Neural progenitor cell (in vitro differentiated cells): ENCODE measurements around the gene THEM5. TPM values are rescaled to one million over a fixed set of nuclear protein-coding genes. Genes with fewer than 3 reads are reported as not detected.

Experiments used
- DNase-seq: peaks from one replicate; pipeline ENCODE4 v3.0.0-alpha.2; 2016; ENCODE audit warnings: low spot score
- H2AFZ ChIP-seq: fragments of 200-600 bp; sonication (generic); replicated peaks from 2 replicates; pipeline ENCODE4 v1.6.1; 2016; ENCODE audit warnings: antibody characterized with exemption
- H3F3A ChIP-seq: fragments of 200-600 bp; sonication (generic); 2 replicates; pipeline ENCODE4 v1.6.1; 2016; ENCODE audit warnings: antibody characterized with exemption, low read depth
- H3K27ac ChIP-seq: fragments of 200-600 bp; sonication (generic); 2 replicates; pipeline ENCODE4 v1.5.1; 2016; ENCODE audit warnings: mild to moderate bottlenecking
- H3K27me3 ChIP-seq: fragments of 200-600 bp; sonication (generic); 2 replicates; pipeline ENCODE4 v1.6.1; 2016; ENCODE audit warnings: mild to moderate bottlenecking, moderate library complexity
- H3K36me3 ChIP-seq: fragments of 200-600 bp; sonication (generic); 2 replicates; pipeline ENCODE4 v1.5.1; 2016
- H3K4me1 ChIP-seq: fragments of 200-600 bp; sonication (generic); 2 replicates; pipeline ENCODE4 v1.6.1; 2016; ENCODE audit warnings: mixed run types
- H3K4me2 ChIP-seq: fragments of 200-600 bp; sonication (generic); 2 replicates; pipeline ENCODE4 v1.6.1; 2016
- H3K4me3 ChIP-seq: fragments of 200-600 bp; sonication (generic); 2 replicates; pipeline ENCODE4 v1.5.1; 2016
- H3K79me2 ChIP-seq: fragments of 200-600 bp; sonication (generic); 2 replicates; pipeline ENCODE4 v1.6.1; 2016; ENCODE audit warnings: low read depth
- H3K9ac ChIP-seq: fragments of 200-600 bp; sonication (generic); 2 replicates; pipeline ENCODE4 v1.6.1; 2016
- H3K9me3 ChIP-seq: fragments of 200-600 bp; sonication (generic); 2 replicates; pipeline ENCODE4 v1.5.1; 2016; ENCODE audit warnings: low read depth
- H4K20me1 ChIP-seq: fragments of 200-600 bp; sonication (generic); 2 replicates; pipeline ENCODE4 v1.6.1; 2016; ENCODE audit warnings: low read depth
- H3K27ac Mint-ChIP-seq: 3 replicates; pipeline ENCODE4 v1.8.0; 2021; ENCODE audit warnings: mixed read lengths
- H3K27me3 Mint-ChIP-seq: 2 replicates; pipeline ENCODE4 v1.8.0; 2022; ENCODE audit warnings: low read depth, mild to moderate bottlenecking, inconsistent platforms, moderate library complexity, mixed read lengths; ENCODE audit not compliant: insufficient read depth
- H3K36me3 Mint-ChIP-seq: 3 replicates; pipeline ENCODE4 v1.8.0; 2021; ENCODE audit warnings: mixed read lengths
- H3K4me1 Mint-ChIP-seq: 3 replicates; pipeline ENCODE4 v1.8.0; 2021; ENCODE audit warnings: mixed read lengths
- H3K4me3 Mint-ChIP-seq: 3 replicates; pipeline ENCODE4 v1.8.0; 2021; ENCODE audit warnings: mild to moderate bottlenecking, moderate library complexity, mixed read lengths
- H3K9me3 Mint-ChIP-seq: 3 replicates; pipeline ENCODE4 v1.8.0; 2020; ENCODE audit warnings: mixed read lengths
- EZH2 ChIP-seq: fragments of 200-600 bp; sonication (generic); IDR thresholded peaks from 2 replicates; pipeline ENCODE4 v1.6.1; 2017; ENCODE audit warnings: antibody characterized with exemption, mild to moderate bottlenecking, moderate library complexity
- EZH2phosphoT487 ChIP-seq: fragments of 200-600 bp; sonication (generic); IDR thresholded peaks from 2 replicates; pipeline ENCODE4 v1.6.1; 2017; ENCODE audit warnings: antibody characterized with exemption
- total RNA-seq: library from RNA; depleted of rRNA; stranded (reverse); fragments of >200 nt; gene quantifications from 2 replicates; pipeline ENCODE4 v1.2.3, GENCODE V29; 2015; ENCODE audit warnings: low replicate concordance
- TF ChIP-seq, protein P1 (sequence below): fragments of 200-600 bp; sonication (generic); IDR thresholded peaks from 2 replicates; pipeline ENCODE4 v1.5.1; 2017; ENCODE audit warnings: antibody characterized with exemption, mild to moderate bottlenecking

The THEM5 gene
- total RNA-seq, 1 donor from 2014 or later: not detected

- no peak overlapping the region for H3K27ac ChIP-seq
- peaks cover 10% of the 10 kb centered on the region for H3K27me3 Mint-ChIP-seq
- no peak for TF ChIP-seq EZH2phosphoT487
- TF ChIP-seq EZH2: no peak
- TF ChIP-seq, protein P1, sequence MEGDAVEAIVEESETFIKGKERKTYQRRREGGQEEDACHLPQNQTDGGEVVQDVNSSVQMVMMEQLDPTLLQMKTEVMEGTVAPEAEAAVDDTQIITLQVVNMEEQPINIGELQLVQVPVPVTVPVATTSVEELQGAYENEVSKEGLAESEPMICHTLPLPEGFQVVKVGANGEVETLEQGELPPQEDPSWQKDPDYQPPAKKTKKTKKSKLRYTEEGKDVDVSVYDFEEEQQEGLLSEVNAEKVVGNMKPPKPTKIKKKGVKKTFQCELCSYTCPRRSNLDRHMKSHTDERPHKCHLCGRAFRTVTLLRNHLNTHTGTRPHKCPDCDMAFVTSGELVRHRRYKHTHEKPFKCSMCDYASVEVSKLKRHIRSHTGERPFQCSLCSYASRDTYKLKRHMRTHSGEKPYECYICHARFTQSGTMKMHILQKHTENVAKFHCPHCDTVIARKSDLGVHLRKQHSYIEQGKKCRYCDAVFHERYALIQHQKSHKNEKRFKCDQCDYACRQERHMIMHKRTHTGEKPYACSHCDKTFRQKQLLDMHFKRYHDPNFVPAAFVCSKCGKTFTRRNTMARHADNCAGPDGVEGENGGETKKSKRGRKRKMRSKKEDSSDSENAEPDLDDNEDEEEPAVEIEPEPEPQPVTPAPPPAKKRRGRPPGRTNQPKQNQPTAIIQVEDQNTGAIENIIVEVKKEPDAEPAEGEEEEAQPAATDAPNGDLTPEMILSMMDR: no peak
These were observed 36.2 kb downstream of the THEM5 start for GRCh38 chr1:151817353-151817730.

GRCh38 chr1:151816548-151817352 is 36.8 kb downstream of the THEM5 start:
- Histone ChIP-seq H3K9ac (no peak overlapping the region), H2AFZ (no peak overlapping the region), H4K20me1 (no peaks in the 10 kb centered on the region), H3K4me3 (no peak overlapping the region), H3K27me3 (no peaks in the 10 kb centered on the region), H3K4me1 (no peaks in the 10 kb centered on the region), H3K9me3 (no peaks in the 10 kb centered on the region), H3F3A (no peaks in the 10 kb centered on the region), H3K79me2 (no peaks in the 10 kb centered on the region), H3K27ac (no peak overlapping the region), H3K36me3 (no peaks in the 10 kb centered on the region), H3K4me2 (no peak overlapping the region)
- no peak for DNase-seq
- H3K4me3 Mint-ChIP-seq: no peak overlapping the region
- H3K4me1 Mint-ChIP-seq: no peaks in the 10 kb centered on the region
- H3K27ac Mint-ChIP-seq: no peak overlapping the region
- H3K27me3 Mint-ChIP-seq: peaks cover 11% of the 10 kb centered on the region
- no peaks in the 10 kb centered on the region for H3K36me3 Mint-ChIP-seq
- TF ChIP-seq EZH2phosphoT487 (no peak), EZH2 (no peak)
- TF ChIP-seq, protein P1: no peak
- peaks cover 2% of the 10 kb centered on the region for H3K9me3 Mint-ChIP-seq

More at GRCh38 chr1:151817353-151817730, 36.2 kb downstream of the THEM5 start:
- no peaks in the 10 kb centered on the region for H3K4me1 ChIP-seq
- H3F3A ChIP-seq: no peaks in the 10 kb centered on the region
- no peaks in the 10 kb centered on the region for H3K79me2 ChIP-seq
- H3K36me3 Mint-ChIP-seq: no peaks in the 10 kb centered on the region
- no peaks in the 10 kb centered on the region for H3K27me3 ChIP-seq
- no peak overlapping the region for H3K4me3 ChIP-seq
- peaks cover 2% of the 10 kb centered on the region for H3K4me1 Mint-ChIP-seq
- no peak for DNase-seq
- no peak overlapping the region for H3K27ac Mint-ChIP-seq
- H3K9me3 ChIP-seq: no peaks in the 10 kb centered on the region
- H3K9me3 Mint-ChIP-seq: peaks cover 2% of the 10 kb centered on the region
- H3K36me3 ChIP-seq: no peaks in the 10 kb centered on the region
- no peak overlapping the region for H3K4me2 ChIP-seq
- no peak overlapping the region for H3K4me3 Mint-ChIP-seq
- no peak overlapping the region for H3K9ac ChIP-seq
- no peak overlapping the region for H2AFZ ChIP-seq
- H4K20me1 ChIP-seq: no peaks in the 10 kb centered on the region

GRCh38 chr1:151815716-151816327 is 37.7 kb downstream of the THEM5 start:
- Mint-ChIP-seq H3K36me3 (no peaks in the 10 kb centered on the region), H3K9me3 (peaks cover 2% of the 10 kb centered on the region), H3K27me3 (peaks cover 13% of the 10 kb centered on the region), H3K4me1 (no peaks in the 10 kb centered on the region), H3K27ac (no peak overlapping the region), H3K4me3 (no peak overlapping the region)
- Histone ChIP-seq H3K9ac (no peak overlapping the region), H3K4me1 (no peaks in the 10 kb centered on the region), H4K20me1 (no peaks in the 10 kb centered on the region), H3K4me3 (no peak overlapping the region), H3K4me2 (no peak overlapping the region), H3K27ac (no peak overlapping the region), H3K36me3 (no peaks in the 10 kb centered on the region), H3K79me2 (no peaks in the 10 kb centered on the region), H3F3A (no peaks in the 10 kb centered on the region), H3K9me3 (no peaks in the 10 kb centered on the region), H3K27me3 (no peaks in the 10 kb centered on the region), H2AFZ (no peak overlapping the region)
- TF ChIP-seq EZH2 (no peak), EZH2phosphoT487 (no peak)
- TF ChIP-seq, protein P1: no peak
- DNase-seq: no peak
